GM12878 (cell line): ENCODE results near the gene ANXA3. TPM values are rescaled to one million over a fixed set of nuclear protein-coding genes. Genes with fewer than 3 reads are reported as not detected.

Source experiments
- ATAC-seq: fragments of 200-7000 bp; cut with Tn5 transposase; 3 replicates; pipeline ENCODE4 v1.9.1; 2020; ENCODE audit warnings: mild to moderate bottlenecking, moderate library complexity
- BruUV-seq: library from RNA; stranded (reverse); fragments of 400-500 nt; replicated peaks from 2 replicates; lab custom pipeline; 2021; lab: Mats Ljungman, UMichigan
- CTCF ChIA-PET: fragments of 300-600 bp; sonication (Branson Sonifier 250); formaldehyde crosslinking; extraction: SDS; loops from one replicate; lab custom pipeline; 2021; ENCODE audit warnings: inconsistent platforms; lab: Yijun Ruan, JAX
- POLR2A ChIA-PET: fragments of 350-600 bp; formaldehyde crosslinking; extraction: SDS; loops from one replicate; lab custom pipeline; 2021; ENCODE audit warnings: inconsistent platforms; lab: Charles Lee
- RAD21 ChIA-PET: fragments of 300-600 bp; sonication (Branson Sonifier 250); formaldehyde crosslinking; loops from one replicate; lab custom pipeline; 2023; ENCODE audit warnings: antibody characterized with exemption; ENCODE audit not compliant: unreplicated experiment; lab: Charles Lee
- SMC1A ChIA-PET: fragments of 300-600 bp; sonication (Branson Sonifier 250); formaldehyde crosslinking; loops from one replicate; lab custom pipeline; 2023; ENCODE audit not compliant: unreplicated experiment, uncharacterized antibody; lab: Charles Lee
- DNase-seq: peaks from one replicate; pipeline ENCODE4 v3.0.0-alpha.2; 2011; ENCODE audit warnings: low read depth, low spot score
- FAIRE-seq: peaks from 3 replicates; lab custom pipeline; 2011; peaks lifted over from hg19 to GRCh38; lab: Jason Lieb, UNC
- H2AFZ ChIP-seq: 2 replicates; pipeline ENCODE4 v1.6.0; 2011; ENCODE audit warnings: low read depth, low read length, control low read depth; ENCODE audit not compliant: control insufficient read depth
- H3K27ac ChIP-seq: 2 replicates; pipeline ENCODE4 v1.5.1; 2011; ENCODE audit warnings: control low read depth; ENCODE audit not compliant: control insufficient read depth, insufficient read depth
- H3K27me3 ChIP-seq, 2 experiments: replicated peaks in 1 of 2; 2 replicates each; pipeline versions ENCODE4 v1.6.0 to v1.6.1; 2011; ENCODE audit warnings: low read length in 1 of 2; ENCODE audit not compliant: control insufficient read depth in 2 of 2, insufficient read depth in 2 of 2
- H3K36me3 ChIP-seq, 2 experiments: 2 replicates each; pipeline ENCODE4 v1.5.1; 2011; ENCODE audit warnings: low read length in 1 of 2; ENCODE audit not compliant: control insufficient read depth in 2 of 2, insufficient read depth in 2 of 2
- H3K4me1 ChIP-seq: 2 replicates; pipeline ENCODE4 v1.6.1; 2011; ENCODE audit warnings: mild to moderate bottlenecking, low read length, moderate library complexity, mixed read lengths; ENCODE audit not compliant: control insufficient read depth, insufficient read depth
- H3K4me2 ChIP-seq: 2 replicates; pipeline ENCODE4 v1.6.0; 2011; ENCODE audit warnings: control low read depth; ENCODE audit not compliant: control insufficient read depth, insufficient read depth
- H3K4me3 ChIP-seq: fragments of 200-600 bp; sonication (generic); 2 replicates; pipeline ENCODE4 v1.5.1; 2016
- H3K79me2 ChIP-seq: 2 replicates; pipeline ENCODE4 v1.6.0; 2011; ENCODE audit warnings: low read length; ENCODE audit not compliant: control insufficient read depth, insufficient read depth
- H3K9ac ChIP-seq: 2 replicates; pipeline ENCODE4 v1.8.0; 2011; ENCODE audit warnings: low read length, control low read depth, mixed read lengths; ENCODE audit not compliant: control insufficient read depth, insufficient read depth
- H3K9me3 ChIP-seq: replicated peaks from 3 replicates; pipeline ENCODE4 v1.5.1; 2011; ENCODE audit warnings: mild to moderate bottlenecking, low read length; ENCODE audit not compliant: control insufficient read depth, insufficient read depth
- H4K20me1 ChIP-seq: 2 replicates; pipeline ENCODE4 v1.6.0; 2011; ENCODE audit not compliant: control insufficient read depth, insufficient read depth
- CEBPB ChIP-seq, 2 experiments: fragments of 150-350 bp in 1 of 2; IDR thresholded peaks; 2 replicates each; pipeline ENCODE4 v1.6.1; 2012 to 2014; ENCODE audit warnings: low read depth in 2 of 2, low read length in 2 of 2, borderline replicate concordance in 1 of 2, inconsistent platforms in 1 of 2
- CHD1 ChIP-seq: IDR thresholded peaks from 2 replicates; pipeline ENCODE4 v1.6.1; 2012; ENCODE audit warnings: low read depth, low read length, improper control_type of control experiment
- NFIC ChIP-seq: IDR thresholded peaks from 2 replicates; pipeline ENCODE4 v1.6.1; 2012; ENCODE audit warnings: low read depth, mild to moderate bottlenecking, inconsistent platforms, low read length, moderate library complexity
- NRF1 ChIP-seq: conservative IDR thresholded peaks from 2 replicates; pipeline ENCODE4 v1.6.1; 2011; ENCODE audit warnings: mild to moderate bottlenecking, low read depth, low read length, improper control_type of control experiment
- RAD51 ChIP-seq: fragments of 450-650 bp; IDR thresholded peaks from 2 replicates; pipeline ENCODE4 v1.6.1; 2016; ENCODE audit warnings: moderate library complexity, mild to moderate bottlenecking, inconsistent platforms
- ZNF384 ChIP-seq: IDR thresholded peaks from 2 replicates; pipeline ENCODE4 v1.6.1; 2012; ENCODE audit warnings: low read depth, mild to moderate bottlenecking, low read length, improper control_type of control experiment, borderline replicate concordance
- WGBS: methylation state at CpG from one replicate; pipeline ENCODE4 v1.1.6; 2016; ENCODE audit warnings: low lambda C conversion rate; ENCODE audit not compliant: insufficient replicate concordance, insufficient coverage; ENCODE audit errors: missing lambda C conversion rate; 5-methylcytosine and 5-hydroxymethylcytosine counted together
- in situ Hi-C: fragments of 300-500 bp; cut with MboI; formaldehyde crosslinking; loops from 9 replicates; pipeline ENCODE4 v1.14.3; 2018; ENCODE audit warnings: mixed read lengths
- intact Hi-C: fragments of 100-400 bp; cut with micrococcal nuclease; formaldehyde crosslinking; loops from one replicate; pipeline ENCODE4 v1.14.2; 2022; ENCODE audit not compliant: unreplicated experiment
- polyA plus RNA-seq, 11 experiments: library from polyadenylated mRNA; depleted of rRNA in 4 of 11; unstranded in 6 of 11; stranded (reverse) in 5 of 11; fragments of >200 nt; fragmentation: Nextera tagmentation in 4 of 11; fragmentation: Illumina TruSeq in 1 of 11; extraction: Ambion mirVana in 4 of 11; extraction: Trizol in 1 of 11; gene quantifications; 1 replicate in 1 of 11; 2 replicates in 10 of 11; pipeline versions ENCODE4 v1.2.1 to v1.2.3, GENCODE V29; 2011 to 2016; ENCODE audit warnings: inconsistent platforms in 2 of 11, missing spikeins in 2 of 11, low read depth in 1 of 11
- total RNA-seq, 4 experiments: library from RNA; depleted of rRNA in 3 of 4; stranded (reverse); fragments of >200 nt in 3 of 4; fragmentation: Illumina TruSeq in 1 of 4; extraction: Trizol in 1 of 4; gene quantifications; 2 replicates each; pipeline versions ENCODE4 v1.2.1 to v1.2.3, GENCODE V29; 2013 to 2021
- TF ChIP-seq, protein P1 (sequence below): IDR thresholded peaks from 2 replicates; pipeline ENCODE4 v1.6.1; 2012; ENCODE audit warnings: mild to moderate bottlenecking, low read depth, low read length
- TF ChIP-seq, protein P2 (sequence below): fragments of 150-350 bp; IDR thresholded peaks from 2 replicates; pipeline ENCODE4 v1.6.1; 2014; ENCODE audit warnings: mild to moderate bottlenecking, low read depth, low read length
- TF ChIP-seq, protein P3 (sequence below): fragments of 450-650 bp; formaldehyde crosslinking; IDR thresholded peaks from 2 replicates; pipeline ENCODE4 v1.4.0; 2020; ENCODE audit warnings: mild to moderate bottlenecking, moderate library complexity
- TF ChIP-seq, protein P4 (sequence below): IDR thresholded peaks from 2 replicates; pipeline ENCODE4 v1.6.1; 2011; ENCODE audit warnings: low read depth, mild to moderate bottlenecking, low read length, moderate library complexity, borderline replicate concordance; ENCODE audit errors: extremely low read depth

ANXA3 gene
- total and polyA plus RNA-seq, 10 of the 15 experiments (the other 5 are each of a cell fraction or from before 2014, with no cell fraction given), result 0.28 to 14.7 (median 0.91) TPM

DNA sequence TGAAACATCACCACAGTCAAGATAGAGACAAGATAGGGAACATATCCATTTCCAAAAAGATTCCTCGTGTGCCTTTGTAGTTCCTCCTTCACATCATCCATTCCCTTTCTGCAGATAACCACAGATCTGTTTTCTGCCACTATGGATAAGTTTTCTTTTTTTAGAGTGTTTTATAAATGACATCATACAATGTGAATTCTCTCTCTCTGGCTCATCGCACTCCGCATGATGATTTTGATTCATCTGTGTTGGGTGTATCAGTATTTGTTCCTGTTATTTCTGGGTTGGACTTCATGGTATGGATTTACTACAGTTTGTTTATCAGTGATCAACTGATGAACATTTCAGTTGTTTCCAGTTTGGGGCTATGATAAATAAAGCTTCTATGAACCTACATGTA is 23.2 kb upstream of the ANXA3 start:
- Histone ChIP-seq H2AFZ (no peak overlapping the region), H3K9me3 (no peaks in the 10 kb centered on the region), H3K36me3 (no peaks in the 10 kb centered on the region), H3K9ac (no peak overlapping the region), H4K20me1 (no peaks in the 10 kb centered on the region), H3K4me2 (no peak overlapping the region), H3K27ac (no peak overlapping the region), H3K27me3 (peaks cover 0 to 3% of the 10 kb centered on the region in 2 experiments; a peak in 1 of 4 replicates), H3K79me2 (no peaks in the 10 kb centered on the region), H3K4me3 (no peak overlapping the region), H3K4me1 (no peaks in the 10 kb centered on the region)
- ChIA-PET SMC1A (interaction anchor here (0.9 to 2.0 kb wide), 2 partner anchors 23 to 33 kb away, joined by 3 to 4 read pairs; partner anchors contain the start of gene ANXA3), POLR2A (no interaction called here), CTCF (no interaction called here), RAD21 (no interaction called here)
- TF ChIP-seq, protein P1, sequence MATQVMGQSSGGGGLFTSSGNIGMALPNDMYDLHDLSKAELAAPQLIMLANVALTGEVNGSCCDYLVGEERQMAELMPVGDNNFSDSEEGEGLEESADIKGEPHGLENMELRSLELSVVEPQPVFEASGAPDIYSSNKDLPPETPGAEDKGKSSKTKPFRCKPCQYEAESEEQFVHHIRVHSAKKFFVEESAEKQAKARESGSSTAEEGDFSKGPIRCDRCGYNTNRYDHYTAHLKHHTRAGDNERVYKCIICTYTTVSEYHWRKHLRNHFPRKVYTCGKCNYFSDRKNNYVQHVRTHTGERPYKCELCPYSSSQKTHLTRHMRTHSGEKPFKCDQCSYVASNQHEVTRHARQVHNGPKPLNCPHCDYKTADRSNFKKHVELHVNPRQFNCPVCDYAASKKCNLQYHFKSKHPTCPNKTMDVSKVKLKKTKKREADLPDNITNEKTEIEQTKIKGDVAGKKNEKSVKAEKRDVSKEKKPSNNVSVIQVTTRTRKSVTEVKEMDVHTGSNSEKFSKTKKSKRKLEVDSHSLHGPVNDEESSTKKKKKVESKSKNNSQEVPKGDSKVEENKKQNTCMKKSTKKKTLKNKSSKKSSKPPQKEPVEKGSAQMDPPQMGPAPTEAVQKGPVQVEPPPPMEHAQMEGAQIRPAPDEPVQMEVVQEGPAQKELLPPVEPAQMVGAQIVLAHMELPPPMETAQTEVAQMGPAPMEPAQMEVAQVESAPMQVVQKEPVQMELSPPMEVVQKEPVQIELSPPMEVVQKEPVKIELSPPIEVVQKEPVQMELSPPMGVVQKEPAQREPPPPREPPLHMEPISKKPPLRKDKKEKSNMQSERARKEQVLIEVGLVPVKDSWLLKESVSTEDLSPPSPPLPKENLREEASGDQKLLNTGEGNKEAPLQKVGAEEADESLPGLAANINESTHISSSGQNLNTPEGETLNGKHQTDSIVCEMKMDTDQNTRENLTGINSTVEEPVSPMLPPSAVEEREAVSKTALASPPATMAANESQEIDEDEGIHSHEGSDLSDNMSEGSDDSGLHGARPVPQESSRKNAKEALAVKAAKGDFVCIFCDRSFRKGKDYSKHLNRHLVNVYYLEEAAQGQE, result no peak
- TF ChIP-seq, protein P2, sequence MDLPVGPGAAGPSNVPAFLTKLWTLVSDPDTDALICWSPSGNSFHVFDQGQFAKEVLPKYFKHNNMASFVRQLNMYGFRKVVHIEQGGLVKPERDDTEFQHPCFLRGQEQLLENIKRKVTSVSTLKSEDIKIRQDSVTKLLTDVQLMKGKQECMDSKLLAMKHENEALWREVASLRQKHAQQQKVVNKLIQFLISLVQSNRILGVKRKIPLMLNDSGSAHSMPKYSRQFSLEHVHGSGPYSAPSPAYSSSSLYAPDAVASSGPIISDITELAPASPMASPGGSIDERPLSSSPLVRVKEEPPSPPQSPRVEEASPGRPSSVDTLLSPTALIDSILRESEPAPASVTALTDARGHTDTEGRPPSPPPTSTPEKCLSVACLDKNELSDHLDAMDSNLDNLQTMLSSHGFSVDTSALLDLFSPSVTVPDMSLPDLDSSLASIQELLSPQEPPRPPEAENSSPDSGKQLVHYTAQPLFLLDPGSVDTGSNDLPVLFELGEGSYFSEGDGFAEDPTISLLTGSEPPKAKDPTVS, result no peak
- TF ChIP-seq CEBPB (IDR thresholded peaks at IDR 0.05; ENCODE audit: borderline replicate concordance in 1 of 2, low read depth in 2 of 2, low read length in 2 of 2), result no peak
- TF ChIP-seq, protein P3, sequence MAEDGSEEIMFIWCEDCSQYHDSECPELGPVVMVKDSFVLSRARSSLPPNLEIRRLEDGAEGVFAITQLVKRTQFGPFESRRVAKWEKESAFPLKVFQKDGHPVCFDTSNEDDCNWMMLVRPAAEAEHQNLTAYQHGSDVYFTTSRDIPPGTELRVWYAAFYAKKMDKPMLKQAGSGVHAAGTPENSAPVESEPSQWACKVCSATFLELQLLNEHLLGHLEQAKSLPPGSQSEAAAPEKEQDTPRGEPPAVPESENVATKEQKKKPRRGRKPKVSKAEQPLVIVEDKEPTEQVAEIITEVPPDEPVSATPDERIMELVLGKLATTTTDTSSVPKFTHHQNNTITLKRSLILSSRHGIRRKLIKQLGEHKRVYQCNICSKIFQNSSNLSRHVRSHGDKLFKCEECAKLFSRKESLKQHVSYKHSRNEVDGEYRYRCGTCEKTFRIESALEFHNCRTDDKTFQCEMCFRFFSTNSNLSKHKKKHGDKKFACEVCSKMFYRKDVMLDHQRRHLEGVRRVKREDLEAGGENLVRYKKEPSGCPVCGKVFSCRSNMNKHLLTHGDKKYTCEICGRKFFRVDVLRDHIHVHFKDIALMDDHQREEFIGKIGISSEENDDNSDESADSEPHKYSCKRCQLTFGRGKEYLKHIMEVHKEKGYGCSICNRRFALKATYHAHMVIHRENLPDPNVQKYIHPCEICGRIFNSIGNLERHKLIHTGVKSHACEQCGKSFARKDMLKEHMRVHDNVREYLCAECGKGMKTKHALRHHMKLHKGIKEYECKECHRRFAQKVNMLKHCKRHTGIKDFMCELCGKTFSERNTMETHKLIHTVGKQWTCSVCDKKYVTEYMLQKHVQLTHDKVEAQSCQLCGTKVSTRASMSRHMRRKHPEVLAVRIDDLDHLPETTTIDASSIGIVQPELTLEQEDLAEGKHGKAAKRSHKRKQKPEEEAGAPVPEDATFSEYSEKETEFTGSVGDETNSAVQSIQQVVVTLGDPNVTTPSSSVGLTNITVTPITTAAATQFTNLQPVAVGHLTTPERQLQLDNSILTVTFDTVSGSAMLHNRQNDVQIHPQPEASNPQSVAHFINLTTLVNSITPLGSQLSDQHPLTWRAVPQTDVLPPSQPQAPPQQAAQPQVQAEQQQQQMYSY, result no peak
- no peak for TF ChIP-seq ZNF384
- TF ChIP-seq NRF1, result no peak
- no peak for TF ChIP-seq CHD1
- no peak for TF ChIP-seq RAD51
- TF ChIP-seq NFIC, result no peak
- TF ChIP-seq, protein P4, sequence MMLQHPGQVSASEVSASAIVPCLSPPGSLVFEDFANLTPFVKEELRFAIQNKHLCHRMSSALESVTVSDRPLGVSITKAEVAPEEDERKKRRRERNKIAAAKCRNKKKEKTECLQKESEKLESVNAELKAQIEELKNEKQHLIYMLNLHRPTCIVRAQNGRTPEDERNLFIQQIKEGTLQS, result no peak
- intact Hi-C loops, result no loop called here
- FAIRE-seq (no peak), DNase-seq (no peak), ATAC-seq (no peak)
- no TSS peak for BruUV-seq
- in situ Hi-C loops, result no loop called here
- WGBS, result 53% methylated on average over 3 of the region's 3 CpGs
